Suppressor macrophage treated with lipopolysaccharide for 1 hour (primary cell): ENCODE results near the gene SCAI.
"Not testable (repeated sequence)": the region's sequence is repeated elsewhere in the genome, so short reads cannot be mapped to it uniquely, and the experiment has no call there.

Experiments used
- DNase-seq, 3 donors: peaks; one replicate each; pipeline ENCODE4 v3.0.0-alpha.2; 2020 to 2022

SCAI gene

GRCh38 chr9:124940894-124941678 is 202.2 kb downstream of the SCAI start, which contains the start of gene GOLGA1:
Gene GOLGA1 (minus strand): TSS chr9:124941083. CDS start chr9:124938711, 2,372 bp downstream.
- DNase-seq: peak; percentile 97 to 99 (median 98)

GRCh38 chr9:124940521-124940893 is 202.8 kb downstream of the SCAI start:
- no peak for DNase-seq

GRCh38 chr9:124939944-124940343 is 203.4 kb downstream of the SCAI start:
- no peak for DNase-seq

GRCh38 chr9:124934290-124934689 is 209.0 kb downstream of the SCAI start:
- peak in 1 of 3 donors; percentile 15 for DNase-seq

- DNase-seq: peak in 2 of 3 donors; percentile 4 to 16
Observed at GRCh38 chr9:124932333-124932732, 211.0 kb downstream of the SCAI start.

GRCh38 chr9:124929464-124929863 is 213.9 kb downstream of the SCAI start:
- no peak for DNase-seq

GRCh38 chr9:124928116-124928515 is 215.2 kb downstream of the SCAI start:
- no peak for DNase-seq

- not testable (repeated sequence) for DNase-seq
Observed at GRCh38 chr9:124920394-124920793, 222.9 kb downstream of the SCAI start.

- DNase-seq: no peak
Observed at GRCh38 chr9:124914753-124915405, 228.4 kb downstream of the SCAI start.

GRCh38 chr9:124913378-124913777 is 229.9 kb downstream of the SCAI start:
- no peak for DNase-seq

- DNase-seq: no peak
Observed at GRCh38 chr9:124911766-124912165, 231.6 kb downstream of the SCAI start.

GRCh38 chr9:124908098-124908497 is 235.2 kb downstream of the SCAI start:
- DNase-seq: no peak

GRCh38 chr9:124906966-124907365 is 236.4 kb downstream of the SCAI start:
- DNase-seq: no peak

GRCh38 chr9:124899845-124900244 is 243.5 kb downstream of the SCAI start:
- no peak for DNase-seq

- DNase-seq: no peak
Observed at GRCh38 chr9:124897570-124898460, 245.5 kb downstream of the SCAI start.

- peak; percentile 17 to 43 (median 20) for DNase-seq
Observed at GRCh38 chr9:124894741-124895170, 248.6 kb downstream of the SCAI start.

GRCh38 chr9:124894035-124894740 is 249.1 kb downstream of the SCAI start:
- DNase-seq: no peak
